Measurements from ENCODE around the gene GRSF1.
A peak's percentile ranks its signal among the peaks of the same experiment; 100 is the strongest.
"Not testable (repeated sequence)": the region's sequence is repeated elsewhere in the genome, so short reads cannot be mapped to it uniquely, and the experiment has no call there.

GRSF1 gene

DNA sequence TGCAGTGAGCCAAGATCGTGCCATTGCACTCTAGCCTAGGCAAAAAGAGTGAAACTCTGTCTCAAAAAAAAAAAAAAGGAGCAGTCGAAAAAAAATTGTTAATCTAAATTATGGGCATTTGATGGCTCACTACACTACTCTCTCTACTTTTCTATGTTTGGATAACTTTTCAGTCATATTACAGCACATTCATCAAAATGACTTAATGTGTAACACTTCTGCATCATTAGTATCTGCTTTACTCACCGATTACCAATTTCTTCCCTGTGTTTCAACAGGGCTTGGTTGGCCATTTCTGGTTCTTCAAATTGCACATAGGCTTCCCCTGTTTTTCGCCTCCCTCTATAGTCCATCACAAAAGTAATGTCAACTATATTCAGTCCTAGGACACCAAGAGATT is 8.4 kb downstream of the GRSF1 start:
- DNase-seq: no peak

DNA sequence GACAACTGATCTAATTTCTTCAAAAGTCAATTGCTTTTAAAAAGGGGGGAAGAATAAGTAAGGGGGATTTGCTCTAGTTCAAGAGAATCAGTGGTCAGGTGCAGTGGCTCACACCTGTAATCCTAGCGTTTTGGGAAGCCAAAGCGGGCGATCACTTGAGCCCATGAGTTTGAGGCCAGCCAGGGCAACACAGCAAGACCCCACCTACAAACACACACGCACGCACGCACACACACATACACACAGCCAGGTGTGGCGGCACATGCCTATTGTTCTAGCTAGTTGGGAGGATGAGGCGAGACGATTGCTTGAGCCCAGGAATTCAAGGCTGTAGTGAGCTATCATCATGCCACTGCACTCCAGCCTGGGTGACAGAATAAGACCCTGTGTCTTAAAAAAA is 9.6 kb downstream of the GRSF1 start:
- DNase-seq: no peak

DNA sequence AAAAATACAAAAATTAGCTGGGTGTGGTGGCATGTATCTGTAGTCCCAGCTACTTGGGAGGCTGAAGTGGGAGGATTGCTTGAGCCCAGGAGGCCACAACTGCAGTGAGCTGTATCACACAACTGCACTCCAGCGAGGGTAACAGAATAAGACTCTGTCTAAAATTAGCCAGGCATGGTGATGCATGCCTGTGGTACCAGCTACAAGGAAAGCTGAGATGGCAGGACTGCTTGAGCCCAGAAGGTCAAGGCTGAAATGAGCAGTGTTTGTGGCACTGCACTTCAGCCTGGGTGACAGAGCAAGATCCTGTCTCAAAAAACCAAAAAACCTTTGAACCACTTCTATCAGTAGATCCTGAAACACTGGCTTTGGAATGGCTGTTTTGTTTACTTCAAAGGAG is 10.2 kb downstream of the GRSF1 start:
- no peak for DNase-seq

DNA sequence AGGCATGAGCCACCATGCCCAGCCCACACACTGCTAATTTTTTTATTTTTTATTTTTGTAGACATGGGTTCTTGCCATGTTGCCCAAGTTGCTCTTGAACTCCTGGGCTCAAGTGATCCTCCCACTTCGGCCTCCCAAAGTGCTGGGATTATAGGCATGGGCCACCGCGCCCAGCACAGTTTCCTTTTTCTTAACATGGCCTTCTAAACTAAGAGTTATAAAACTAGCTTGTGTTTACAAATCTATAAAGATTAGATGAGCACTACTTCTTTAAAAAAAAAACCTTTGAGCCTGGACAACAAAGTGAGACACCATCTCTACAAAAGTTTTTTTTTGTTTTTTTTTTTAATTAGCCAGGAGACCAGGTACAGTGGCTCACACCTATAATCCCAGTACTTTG is 10.7 kb downstream of the GRSF1 start:
- no peak for DNase-seq

DNA sequence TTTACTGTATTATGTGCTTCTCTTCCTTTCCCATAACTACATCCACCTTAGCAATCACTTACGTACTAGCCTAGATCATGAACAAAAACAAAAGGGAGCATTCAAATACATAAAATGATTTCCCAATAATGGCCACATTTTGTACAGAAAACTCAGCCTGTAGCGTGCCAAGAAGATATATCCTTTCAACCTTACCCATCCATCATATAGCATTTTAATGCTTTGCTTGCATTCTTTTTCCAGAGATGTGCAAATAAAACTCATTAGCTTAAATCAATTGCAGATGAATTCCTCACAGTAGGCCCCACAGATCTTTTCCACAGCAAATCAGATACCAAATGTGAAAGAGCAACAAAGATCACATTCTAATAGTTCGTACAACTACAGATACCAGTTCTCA is 20.8 kb downstream of the GRSF1 start:
- no peak for DNase-seq

DNA sequence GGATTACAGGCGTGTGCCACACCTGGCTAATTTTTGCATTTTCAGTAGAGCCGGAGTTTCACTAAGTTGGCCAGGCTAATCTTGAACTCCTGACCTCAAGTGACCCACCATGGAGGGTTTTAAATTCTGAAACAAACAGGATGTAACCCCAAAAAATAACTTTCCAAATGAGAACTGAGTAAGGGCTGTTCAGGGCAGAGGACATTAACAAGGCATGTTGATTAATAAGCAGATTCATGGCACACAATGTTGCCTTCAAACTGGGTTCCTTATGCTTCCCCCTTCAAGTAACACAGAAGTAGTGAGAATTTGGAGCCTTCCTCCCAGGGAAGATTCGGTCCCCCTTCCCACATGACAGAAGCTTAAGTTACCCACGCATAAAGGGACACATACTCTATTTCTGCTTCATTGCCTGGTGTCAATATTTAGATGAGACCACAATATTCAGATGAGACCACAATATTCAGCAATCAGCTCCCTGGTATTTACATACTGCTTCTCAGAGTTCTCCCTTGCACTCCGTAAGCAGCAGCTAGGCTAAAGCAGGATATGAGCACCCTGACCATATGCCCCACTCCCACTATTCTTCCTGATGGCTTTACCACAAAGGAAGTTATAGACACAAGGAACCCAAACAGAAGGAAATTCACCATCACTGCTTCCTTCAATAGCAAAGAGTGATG is 21.4 kb downstream of the GRSF1 start:
- DNase-seq: peak; percentile 65

DNA sequence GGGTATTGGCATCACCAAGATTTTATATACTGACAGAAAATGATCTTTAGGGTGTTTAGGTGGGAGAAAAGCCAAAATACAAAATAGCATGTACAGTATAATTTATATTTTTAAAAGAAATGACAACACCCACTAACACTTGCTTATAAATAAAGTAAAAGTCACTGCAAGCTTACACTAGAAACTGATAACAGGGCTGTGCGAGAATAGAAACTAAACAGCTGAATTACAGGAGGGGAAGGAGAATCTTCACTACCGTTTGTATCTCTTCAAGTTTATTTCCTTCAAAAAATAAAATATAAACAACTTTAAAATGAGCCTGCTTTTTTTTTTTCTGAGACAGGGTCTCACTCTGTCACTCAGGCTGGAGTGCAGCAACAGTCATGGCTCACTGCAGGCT is 22.8 kb downstream of the GRSF1 start:
- no peak for DNase-seq

DNA sequence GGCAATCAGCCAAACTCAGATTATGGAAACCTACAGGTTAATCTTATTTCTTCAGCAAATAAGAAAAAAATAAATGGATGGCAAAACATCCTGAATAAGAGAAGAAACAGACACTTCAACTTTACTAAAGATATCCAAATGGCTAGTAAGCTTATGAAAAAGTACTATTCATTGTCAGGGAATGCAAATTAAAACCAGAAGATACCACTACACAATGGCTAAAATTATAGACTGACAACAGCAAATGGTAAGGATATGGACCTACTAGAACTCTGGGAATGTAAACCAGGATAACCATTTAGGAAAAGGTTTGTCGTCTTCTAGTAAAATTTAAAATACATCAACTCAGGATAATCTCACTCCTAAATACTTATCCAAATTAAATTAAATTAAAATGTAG is 24.3 kb downstream of the GRSF1 start:
- DNase-seq: no peak

DNA sequence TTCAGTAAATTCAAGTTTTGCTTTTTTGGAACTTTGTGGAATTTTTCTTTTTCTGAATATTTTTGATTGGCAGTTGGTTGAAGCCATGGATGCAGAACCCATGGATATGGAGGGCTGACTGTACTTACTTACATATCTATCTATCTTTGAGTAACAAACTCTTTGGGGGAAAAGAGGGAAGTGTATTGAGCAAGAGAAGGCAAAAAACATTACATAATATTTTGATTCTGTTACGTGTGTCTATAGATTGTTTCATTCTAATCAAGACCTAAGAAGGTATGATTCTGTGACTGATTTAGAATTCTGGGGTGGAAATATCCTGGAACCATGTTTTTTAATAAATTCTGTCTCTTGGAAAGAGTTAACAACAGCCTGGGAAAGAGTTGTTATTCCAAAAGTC is 31.5 kb downstream of the GRSF1 start:
- no peak for DNase-seq

DNA sequence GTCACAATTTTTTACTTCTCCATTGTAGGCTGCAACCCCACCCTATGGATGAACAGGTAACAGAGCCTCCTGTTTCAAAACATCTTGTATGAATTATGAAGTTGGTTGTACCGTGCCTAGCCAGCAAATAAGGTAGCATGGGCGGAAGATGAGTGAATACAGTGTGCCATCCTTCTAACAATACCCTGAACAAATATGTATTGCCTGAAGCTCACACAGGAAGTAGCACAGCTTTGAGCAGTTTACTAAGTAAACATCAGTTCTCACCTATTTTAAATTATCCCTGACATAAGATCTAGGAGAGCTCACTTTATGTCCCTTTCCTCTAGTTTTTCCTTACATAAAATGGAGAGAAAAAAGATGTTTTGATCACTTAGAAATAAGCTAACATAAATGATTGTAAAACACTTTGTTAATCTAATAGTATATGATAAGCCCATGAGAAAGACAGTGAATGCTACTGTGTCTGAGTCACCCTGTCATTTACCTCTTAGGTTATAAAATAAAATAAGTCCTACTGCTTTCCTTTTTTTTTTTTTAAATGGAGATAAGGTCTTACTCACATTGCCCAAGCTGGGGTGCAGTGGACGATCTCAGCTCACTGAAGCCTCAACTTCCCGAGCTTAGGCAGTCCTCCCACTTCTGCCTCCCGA is 36.6 kb downstream of the GRSF1 start:
- DNase-seq: no peak

DNA sequence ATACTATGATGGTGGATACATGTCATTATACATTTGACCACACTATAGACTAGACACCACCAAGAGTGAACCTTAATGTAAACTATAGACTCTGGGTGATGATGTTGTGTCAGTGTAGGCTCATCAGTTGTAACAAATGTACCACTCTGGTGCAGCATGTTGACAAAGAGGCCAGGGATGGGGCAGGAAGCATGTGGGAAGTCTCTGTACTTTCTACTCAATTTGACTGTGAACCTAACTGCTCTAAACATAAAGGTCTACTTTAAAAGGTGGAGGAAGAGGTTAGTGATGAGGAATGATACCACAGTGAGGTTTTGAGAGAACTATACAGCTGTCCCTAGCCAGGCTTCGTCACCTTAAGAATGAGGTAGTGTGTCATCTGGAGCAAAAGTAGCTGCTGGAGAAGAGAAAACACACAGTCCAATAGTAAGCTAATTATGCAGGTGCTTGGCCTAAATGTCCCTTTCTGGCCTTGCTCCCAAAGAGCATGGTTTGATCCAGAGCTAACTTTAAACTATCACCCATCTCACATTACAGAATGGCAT is 38.4 kb downstream of the GRSF1 start:
- no peak for DNase-seq

DNA sequence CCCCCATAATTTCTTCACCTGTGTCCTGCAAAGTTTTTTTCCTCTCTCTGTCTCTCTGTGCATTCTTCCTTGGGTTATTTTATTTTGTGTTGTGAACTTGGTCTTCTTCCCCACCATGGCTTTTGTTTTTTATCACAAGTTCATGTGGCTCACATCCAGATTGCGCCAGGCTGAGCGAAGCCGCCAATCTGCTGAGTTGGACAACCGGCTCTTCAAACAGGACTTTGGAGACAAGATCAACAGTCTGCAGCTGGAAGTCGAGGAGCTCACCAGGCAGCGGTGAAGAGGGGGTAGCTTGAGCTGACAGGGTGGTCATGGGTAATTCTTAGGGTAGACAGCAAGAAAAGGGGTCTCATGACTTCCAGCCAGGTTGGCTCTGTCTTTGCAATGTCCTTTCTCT is 46.1 kb downstream of the GRSF1 start:
- no peak for DNase-seq

DNA sequence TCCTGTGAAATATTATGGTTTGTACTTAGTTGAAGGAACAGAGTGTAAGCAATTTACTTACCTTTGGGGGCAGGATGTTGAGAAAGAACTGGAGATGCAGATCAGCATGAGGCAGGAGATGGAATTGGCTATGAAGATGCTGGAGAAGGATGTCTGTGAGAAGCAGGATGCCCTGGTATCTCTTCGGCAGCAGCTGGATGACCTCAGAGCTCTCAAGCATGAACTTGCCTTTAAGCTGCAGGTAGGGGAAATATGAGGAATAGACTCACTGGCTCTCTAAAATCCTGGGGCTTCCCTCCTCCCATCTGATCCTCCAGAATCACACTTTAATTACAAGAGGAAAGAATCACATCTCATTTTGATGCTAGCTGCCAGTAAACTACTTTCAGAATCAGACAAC is 51.0 kb downstream of the GRSF1 start:
- DNase-seq: no peak

DNA sequence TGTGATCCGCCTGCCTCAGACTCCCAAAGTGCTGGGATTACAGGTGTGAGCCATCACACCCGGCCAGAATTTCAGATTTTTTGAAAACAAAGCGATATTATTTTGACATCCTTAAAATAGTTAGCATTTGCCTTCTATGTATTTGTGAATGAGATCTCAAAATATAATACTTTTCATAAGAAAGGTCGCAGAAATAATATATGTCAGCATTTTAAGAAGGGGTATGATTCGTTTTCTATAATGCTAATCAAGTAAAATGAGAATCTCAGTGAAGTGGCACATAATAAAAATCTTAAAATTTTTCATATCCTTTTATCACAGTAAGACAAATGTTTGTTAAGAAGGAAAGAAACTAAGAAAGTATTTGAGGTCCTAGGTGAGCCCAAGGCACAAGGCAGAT is 52.2 kb downstream of the GRSF1 start:
- DNase-seq: no peak

DNA sequence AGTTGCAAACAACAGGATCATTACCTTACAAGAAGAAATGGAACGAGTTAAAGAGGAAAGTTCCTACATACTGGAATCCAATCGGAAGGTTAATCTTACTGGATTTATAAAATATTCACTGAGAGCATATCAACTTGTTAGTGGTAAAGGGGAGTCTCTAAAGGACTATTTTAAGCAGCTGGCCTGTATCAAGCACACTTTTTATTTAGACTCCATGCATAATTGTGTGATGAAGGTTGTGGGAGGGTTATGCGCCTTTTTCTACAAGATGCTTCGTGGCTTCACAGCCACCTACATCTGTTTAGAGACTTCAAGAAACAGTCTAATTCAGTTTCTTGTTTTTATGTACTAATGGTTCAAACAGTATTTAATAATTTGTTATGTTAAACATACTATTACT is 56.6 kb downstream of the GRSF1 start:
- no peak for DNase-seq

DNA sequence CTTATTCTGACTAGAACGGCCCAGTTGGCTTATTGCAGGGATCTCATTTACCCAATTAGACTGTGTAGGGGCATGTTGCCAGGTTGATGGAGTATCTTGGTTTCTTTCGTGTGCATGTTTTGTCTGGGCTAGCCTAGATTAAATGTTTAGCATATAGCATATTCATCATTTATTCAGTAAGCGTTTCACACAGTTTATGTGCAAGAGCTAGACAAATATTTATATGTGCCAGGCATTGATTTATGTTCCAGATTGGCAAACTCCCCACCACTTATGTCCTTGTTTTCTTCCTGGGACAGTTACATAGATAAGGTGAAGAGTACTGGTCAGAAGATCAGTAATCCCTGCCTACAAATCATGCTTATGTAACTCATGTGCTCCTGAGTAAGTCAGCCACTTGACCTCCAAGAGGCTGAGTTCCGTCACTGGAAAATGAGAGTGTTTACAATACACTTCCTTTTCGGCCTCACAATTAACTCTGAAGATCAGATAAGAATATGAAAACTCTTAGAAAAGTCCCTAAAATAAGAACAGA is 60.7 kb downstream of the GRSF1 start:
- no peak for DNase-seq

DNA sequence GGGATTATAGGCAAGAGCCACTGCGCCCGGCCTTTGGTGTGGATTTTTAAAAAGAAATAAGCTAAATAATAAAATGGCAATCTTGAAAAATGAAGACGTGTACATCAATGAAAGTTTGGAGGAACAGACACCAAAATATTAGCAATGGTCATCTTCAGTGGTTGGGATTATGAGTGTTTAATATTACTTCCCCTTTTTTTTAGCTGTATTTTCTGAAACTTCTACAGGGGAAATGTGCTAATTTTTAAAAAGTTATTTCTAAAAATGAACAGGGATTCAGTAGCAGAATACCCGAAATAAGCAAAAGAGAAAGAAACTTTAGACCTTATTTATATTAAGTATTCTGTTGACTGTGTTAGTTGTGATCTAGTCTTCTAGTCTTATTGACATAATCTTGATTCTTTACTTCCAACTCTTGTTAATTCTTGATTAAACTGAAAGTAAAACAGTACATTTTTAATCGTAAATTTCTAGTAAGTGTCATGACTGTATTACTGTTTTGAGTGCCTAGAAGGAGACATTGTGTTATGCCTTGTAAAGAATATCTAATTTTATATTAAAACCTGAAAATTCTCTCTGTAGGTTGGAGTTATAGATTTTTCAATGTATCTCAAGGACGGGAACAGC is 66.6 kb downstream of the GRSF1 start:
- DNase-seq: no peak

DNA sequence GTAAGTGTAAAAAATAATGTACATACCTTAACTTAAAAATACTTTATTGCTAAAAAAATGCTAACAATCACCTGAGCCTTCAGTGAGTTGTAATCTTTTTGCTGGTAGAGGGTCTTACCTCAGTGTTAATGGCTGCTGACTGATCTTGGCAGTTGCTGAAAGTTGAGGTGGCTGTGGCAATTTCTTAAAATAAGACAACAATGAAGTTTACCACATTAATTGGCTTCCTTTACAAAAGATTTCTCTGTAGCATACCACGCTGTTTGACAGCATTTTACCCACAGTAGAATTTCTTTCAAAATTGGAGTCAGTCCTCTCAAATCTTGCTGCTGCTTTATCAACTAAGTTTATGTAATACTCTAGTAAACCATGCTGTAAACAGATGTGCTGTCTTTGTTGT is 70.3 kb downstream of the GRSF1 start:
- DNase-seq: not testable (repeated sequence)

DNA sequence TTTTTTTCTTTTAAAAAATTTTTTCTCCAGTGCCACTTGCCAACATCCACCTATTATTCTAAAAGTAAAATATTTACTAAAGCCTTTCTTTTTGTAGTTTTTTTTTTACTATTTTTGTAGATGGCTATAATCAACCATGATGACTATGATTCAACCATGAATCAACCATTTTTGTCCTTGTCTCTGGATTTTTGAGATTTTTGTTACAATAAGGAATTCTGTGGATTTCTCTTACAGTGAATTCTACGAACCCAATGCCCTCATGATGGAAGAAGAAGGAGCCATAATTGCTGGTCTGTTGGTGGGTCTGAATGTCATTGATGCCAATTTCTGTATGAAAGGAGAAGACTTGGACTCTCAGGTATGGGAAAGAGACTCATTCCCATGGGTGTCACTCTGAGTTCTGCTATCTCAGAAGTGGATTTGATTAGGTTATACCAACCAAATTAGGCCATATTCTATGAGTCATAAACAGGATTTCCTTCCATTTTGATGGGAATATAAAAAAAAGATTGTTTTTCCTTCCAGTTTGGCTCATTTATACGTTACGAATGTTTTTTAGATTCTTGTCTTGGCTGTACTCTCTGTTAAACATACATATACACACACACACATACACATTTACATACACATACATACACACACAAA is 71.3 kb downstream of the GRSF1 start:
- DNase-seq: no peak
